SKM-1 treated with dmso at 0.1 percent for 144 hours (cell line): ENCODE data around the gene F12.
"Not testable (repeated sequence)": the region's sequence is repeated elsewhere in the genome, so short reads cannot be mapped to it uniquely, and the experiment has no call there.

Source experiments
- DNase-seq: peaks from one replicate; lab custom pipeline; 2025; ENCODE audit not compliant: unreplicated experiment; lab: John Stamatoyannopoulos, UW

Gene F12

GRCh38 chr5:177417081-177417480, 7.7 kb upstream of the F12 start:
- DNase-seq: not testable (repeated sequence)

DNA sequence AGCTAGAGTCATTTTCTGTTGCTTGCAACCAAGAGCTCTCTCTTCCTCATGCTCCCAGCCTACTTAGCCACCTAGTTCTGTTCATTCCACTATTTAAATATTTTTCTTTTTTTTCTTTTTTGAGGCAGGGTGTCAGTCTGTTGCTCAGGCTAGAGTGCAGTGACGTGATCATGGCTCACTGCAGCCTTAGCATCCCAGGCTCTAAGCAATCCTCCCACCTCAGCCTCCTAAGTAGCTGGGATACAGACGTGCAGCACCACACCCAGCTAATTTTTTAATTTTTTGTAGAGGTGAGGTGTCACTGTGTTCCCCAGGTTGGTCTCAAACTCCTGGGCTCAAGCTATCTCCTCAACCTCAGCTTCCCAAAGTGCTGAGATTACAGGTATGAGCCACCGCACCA, 5.1 kb upstream of the F12 start:
- DNase-seq: no peak

DNA sequence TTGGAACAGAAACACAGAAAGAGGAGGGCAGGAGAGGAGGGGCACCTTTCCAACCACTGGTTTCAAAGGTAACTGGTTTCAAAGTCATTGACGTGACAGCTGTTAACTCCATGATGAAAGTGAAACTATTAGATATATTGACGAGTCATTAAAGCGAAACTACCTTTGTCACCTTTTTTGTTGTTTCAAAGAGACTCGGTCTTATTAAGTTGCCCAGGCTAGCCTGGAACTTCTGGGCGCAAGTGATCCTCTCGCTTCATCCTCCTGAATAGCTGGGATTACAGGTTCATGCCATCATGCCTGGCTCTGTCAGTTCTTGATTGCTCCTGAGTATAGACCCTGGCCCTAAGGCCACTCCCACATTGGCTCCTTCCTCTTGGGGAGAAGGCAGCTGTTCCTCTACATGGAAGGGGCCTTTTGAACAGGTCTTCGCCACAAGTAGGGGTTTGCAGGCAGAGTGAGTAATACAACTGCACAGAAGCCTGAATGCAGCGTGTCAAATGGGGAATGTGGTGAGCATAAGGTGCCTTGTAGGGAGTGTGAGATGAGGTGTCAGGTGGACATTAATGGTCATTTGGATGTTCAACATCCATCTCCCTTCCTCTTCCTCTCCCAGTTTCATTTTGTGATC, 3.4 kb upstream of the F12 start:
- DNase-seq: no peak

DNA sequence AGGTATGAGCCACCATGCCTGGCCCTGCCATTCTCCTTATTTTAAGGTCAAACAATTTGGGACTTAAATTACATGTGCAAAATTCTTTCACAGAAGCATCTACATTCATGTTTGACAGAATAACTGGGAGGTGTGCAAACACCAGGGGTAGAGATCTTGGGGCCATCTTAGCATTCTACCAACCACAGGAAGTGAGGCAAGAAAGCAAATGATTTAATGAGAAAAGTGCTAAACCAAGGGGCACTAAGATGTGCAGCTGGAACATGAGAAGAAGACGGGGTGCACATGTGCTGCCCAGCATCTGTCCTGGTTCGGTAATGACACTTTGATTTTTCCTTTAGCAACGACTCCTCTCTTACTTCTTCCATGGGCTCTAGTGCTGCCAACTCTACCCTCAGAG, 1.2 kb upstream of the F12 start:
- no peak for DNase-seq

DNA sequence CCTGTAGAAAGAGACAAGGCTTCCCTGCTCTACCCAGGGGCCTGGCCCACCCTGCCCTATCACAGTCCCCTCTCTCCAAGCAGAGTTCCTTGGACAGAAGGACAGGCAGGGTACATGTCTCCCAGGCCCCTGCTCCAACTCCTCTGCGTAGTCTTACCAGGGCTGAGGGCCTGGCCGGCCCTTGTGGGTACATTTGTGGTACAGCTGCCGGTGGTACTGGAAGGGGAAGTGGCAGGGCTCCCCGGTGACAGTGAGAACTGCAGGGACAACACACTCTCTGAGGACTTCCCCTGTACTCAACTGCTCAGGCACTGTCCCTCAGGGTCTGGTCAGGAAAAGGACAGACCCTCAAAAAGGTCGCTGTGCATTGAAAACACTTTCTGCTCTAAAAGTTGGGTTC, 3.6 kb downstream of the F12 start:
- peak; percentile 54 for DNase-seq

DNA sequence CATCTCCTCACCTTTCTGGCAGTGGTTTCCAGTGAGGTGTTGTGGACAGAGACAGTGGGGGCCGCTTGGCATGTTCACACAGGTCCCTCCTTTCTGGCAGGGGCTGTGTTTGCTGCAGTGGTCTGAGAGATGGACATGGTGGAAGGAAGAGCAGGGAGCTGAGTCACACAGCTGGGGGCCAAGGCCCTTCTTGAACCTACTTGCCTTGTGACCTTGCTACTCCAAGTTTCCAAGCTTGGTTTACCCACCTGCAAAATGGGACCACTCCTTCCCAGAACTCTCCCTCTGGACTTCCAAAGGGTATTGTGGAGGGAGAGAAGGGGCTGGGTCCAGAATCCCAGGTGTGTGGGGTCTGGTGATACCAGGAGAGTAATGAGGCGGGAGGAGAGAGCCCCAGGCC, 4.1 kb downstream of the F12 start:
- no peak for DNase-seq

- DNase-seq: no peak
These were observed 4.7 kb downstream of the F12 start for GRCh38 chr5:177404641-177405179.

- DNase-seq: peak; percentile 69
These were observed 5.3 kb downstream of the F12 start for GRCh38 chr5:177403792-177404640.

DNA sequence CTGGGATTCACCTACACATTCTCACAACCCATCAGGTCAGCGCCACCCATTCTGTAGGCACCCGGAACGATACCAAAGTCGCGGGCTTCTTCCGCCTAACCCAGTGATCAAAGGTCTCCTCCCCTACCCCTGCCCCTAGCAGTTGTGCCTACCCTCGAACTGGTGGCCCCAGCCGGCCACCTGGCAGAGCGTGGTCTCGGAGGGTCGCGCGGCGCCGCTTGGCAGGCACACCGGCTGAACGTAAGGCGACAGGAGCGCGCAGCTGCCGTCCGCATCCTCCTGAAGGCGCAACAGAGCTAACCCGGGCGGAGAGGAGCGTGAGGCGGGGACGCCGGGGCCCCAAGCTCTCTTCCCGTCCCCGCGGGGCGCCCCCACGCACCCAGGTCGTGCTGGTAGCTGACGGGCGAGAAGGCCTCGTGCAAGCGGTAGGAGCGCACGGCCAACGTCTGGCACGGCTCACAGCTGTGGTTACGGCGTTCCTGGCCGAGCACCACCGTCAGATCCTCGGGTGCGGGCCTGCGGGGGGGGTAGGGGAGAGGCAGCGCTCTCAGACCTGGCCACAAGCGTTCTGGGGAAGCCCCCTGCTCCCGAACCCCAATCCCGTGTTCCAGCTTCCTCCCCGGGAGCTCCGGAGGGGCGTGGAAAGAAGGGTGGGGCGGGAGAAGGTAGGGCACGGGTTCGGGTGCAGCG, 6.1 kb downstream of the F12 start:
- DNase-seq: peak; percentile 68

GRCh38 chr5:177402271-177403043, 6.9 kb downstream of the F12 start:
- DNase-seq: no peak

- DNase-seq: no peak
These were observed 9.1 kb downstream of the F12 start, which contains the start of gene PFN3 for GRCh38 chr5:177399997-177400868. Gene PFN3, minus strand, starts transcription at chr5:177400661. Its CDS starts 85 bp downstream, at chr5:177400576.

GRCh38 chr5:177397875-177398390, 11.4 kb downstream of the F12 start:
- DNase-seq: no peak

DNA sequence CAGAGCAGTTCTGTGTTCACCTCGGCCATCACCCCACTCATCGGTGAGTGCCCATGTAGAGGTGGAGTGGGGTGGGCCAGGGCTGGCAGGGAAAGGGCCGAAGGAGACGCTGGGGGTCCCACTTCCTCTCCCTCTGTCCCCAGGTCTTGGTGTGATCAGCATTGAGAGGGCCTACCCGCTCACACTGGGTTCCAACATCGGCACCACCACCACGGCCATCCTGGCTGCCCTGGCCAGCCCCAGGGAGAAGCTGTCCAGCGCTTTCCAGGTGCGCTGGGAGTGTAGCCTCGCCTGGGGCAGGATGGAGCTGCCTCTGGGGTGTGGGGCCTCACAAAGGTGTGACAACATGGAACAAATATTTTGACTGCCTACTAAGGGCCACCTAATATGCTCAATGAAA, 12.6 kb downstream of the F12 start:
- DNase-seq: no peak

DNA sequence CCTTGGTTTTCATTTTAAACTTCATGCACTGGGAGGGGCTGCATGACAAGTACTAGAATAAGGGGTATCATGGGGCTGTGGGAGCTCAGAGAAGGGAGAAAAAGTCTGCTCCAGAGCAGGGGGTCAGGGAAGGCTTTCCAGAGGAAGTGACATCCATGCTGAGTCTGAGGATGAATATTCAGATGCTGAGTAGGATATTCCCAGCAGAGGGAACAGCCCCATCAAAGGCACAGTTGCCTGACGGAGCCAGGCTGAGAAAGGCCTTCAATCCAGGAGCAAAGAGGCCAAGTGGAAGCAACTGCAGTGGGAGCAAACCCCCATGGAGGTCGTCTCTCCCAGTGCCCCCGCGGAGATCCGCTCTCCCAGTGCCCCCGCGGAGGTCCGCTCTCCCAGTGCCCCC, 13.3 kb downstream of the F12 start:
- no peak for DNase-seq

- no peak for DNase-seq
These were observed 15.4 kb downstream of the F12 start for GRCh38 chr5:177393990-177394389.

DNA sequence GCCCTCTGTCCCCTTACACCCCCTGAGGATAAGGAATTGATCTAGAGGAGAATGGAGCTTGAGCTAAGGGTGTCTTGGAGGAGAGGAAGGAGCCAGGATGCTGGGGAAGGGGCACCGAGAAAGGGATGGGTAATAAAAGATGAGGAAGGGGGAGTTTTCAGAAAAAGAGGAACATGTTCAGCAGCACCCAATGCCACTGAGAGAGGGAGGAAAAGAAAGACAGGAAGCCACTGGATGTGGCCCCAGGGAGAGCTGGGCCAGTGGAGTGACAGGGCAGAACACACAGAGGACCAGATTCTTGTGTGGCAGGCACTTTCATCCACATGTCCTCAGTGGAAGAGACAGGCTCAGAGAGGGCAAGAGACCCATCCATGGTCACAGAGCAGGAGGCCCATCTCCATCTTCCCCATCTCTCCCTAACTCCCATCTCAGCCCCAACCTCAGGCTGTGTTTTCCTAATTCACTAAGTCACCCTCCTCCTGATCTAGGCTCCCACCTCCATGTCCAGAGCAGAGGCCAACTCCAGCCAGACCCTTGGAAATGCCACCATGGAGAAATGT, 16.1 kb downstream of the F12 start:
- peak; percentile 52 for DNase-seq

GRCh38 chr5:177392765-177393164, 16.6 kb downstream of the F12 start:
- DNase-seq: peak; percentile 36

GRCh38 chr5:177390363-177391300, 18.7 kb downstream of the F12 start:
- DNase-seq: peak; percentile 67
